B cell (primary cell): Measurements from ENCODE around the gene SLC19A3. TPM values are rescaled to one million over a fixed set of nuclear protein-coding genes. Genes with fewer than 3 reads are reported as not detected.

ENCODE experiments used
- ATAC-seq: fragments of 200-7000 bp; cut with Tn5 transposase; one replicate; pipeline ENCODE4 v1.10.0; 2021; ENCODE audit warnings: low read depth, mild to moderate bottlenecking, moderate number of reproducible peaks, moderate library complexity
- CTCF ChIA-PET: fragments of 350-600 bp; sonication (Branson Sonifier 250); formaldehyde crosslinking; loops from one replicate; lab custom pipeline; 2021; ENCODE audit warnings: antibody characterized with exemption, inconsistent platforms; lab: Charles Lee
- POLR2A ChIA-PET: fragments of 350-600 bp; sonication (Branson Sonifier 250); formaldehyde crosslinking; loops from one replicate; lab custom pipeline; 2021; ENCODE audit warnings: antibody characterized with exemption; lab: Charles Lee
- DNase-seq: peaks from one replicate; pipeline ENCODE4 v3.0.0; 2013
- H2AFZ ChIP-seq: 2 replicates; pipeline ENCODE4 v1.6.1; 2012; ENCODE audit warnings: mild to moderate bottlenecking, low read depth, low read length; ENCODE audit not compliant: insufficient read depth, poor library complexity, severe bottlenecking
- H3K27ac ChIP-seq, 2 donors: 1 replicate in 1 of 2; 2 replicates in 1 of 2; pipeline ENCODE4 v1.5.1; 2012 to 2013; ENCODE audit warnings: low read length in 2 of 2, mild to moderate bottlenecking in 2 of 2, moderate library complexity in 1 of 2
- H3K27me3 ChIP-seq, 4 experiments: fragments of 200-600 bp in 1 of 4; sonication (generic) in 1 of 4; replicated peaks in 1 of 4; 1 replicate in 2 of 4; 2 replicates in 2 of 4; pipeline versions ENCODE4 v1.6.1 to v1.7.0; 2013 to 2016; ENCODE audit warnings: low read length in 3 of 4, mild to moderate bottlenecking in 2 of 4, mixed read lengths in 1 of 4, moderate library complexity in 1 of 4; ENCODE audit not compliant: insufficient read depth in 4 of 4, control insufficient read depth in 3 of 4; ENCODE audit errors: control extremely low read depth in 1 of 4
- H3K36me3 ChIP-seq, 2 experiments: replicated peaks in 1 of 2; 1 replicate in 1 of 2; 2 replicates in 1 of 2; pipeline versions ENCODE4 v1.6.1 to v1.7.1; 2013; ENCODE audit warnings: low read length in 1 of 2; ENCODE audit not compliant: insufficient read depth in 2 of 2, control insufficient read depth in 1 of 2; ENCODE audit errors: control extremely low read depth in 1 of 2, extremely low read depth in 1 of 2
- H3K4me1 ChIP-seq, 2 donors: fragments of 200-600 bp in 1 of 2; sonication (generic) in 1 of 2; 1 replicate in 1 of 2; 2 replicates in 1 of 2; pipeline versions ENCODE4 v1.5.1 to v1.6.1; 2013 to 2017; ENCODE audit warnings: low read length in 2 of 2; ENCODE audit not compliant: control insufficient read depth in 2 of 2, insufficient read depth in 2 of 2
- H3K4me2 ChIP-seq: replicated peaks from 2 replicates; pipeline ENCODE3; 2012; ENCODE audit warnings: mild to moderate bottlenecking, low read depth, low read length; ENCODE audit not compliant: poor library complexity, severe bottlenecking
- H3K4me3 ChIP-seq, 5 experiments: fragments of 200-600 bp in 1 of 5; sonication (generic) in 1 of 5; 1 replicate in 3 of 5; 2 replicates in 2 of 5; pipeline versions ENCODE4 v1.5.1 to v1.7.0; 2011 to 2016; ENCODE audit warnings: low read length in 4 of 5, mild to moderate bottlenecking in 4 of 5, low read depth in 2 of 5, control low read depth in 1 of 5, moderate library complexity in 1 of 5; ENCODE audit not compliant: insufficient read depth in 1 of 5; ENCODE audit errors: control extremely low read depth in 1 of 5, extremely low read depth in 1 of 5
- H3K79me2 ChIP-seq: fragments of 200-600 bp; sonication (generic); one replicate; pipeline ENCODE4 v1.6.0; 2016; ENCODE audit warnings: low read length; ENCODE audit not compliant: control insufficient read depth, insufficient read depth
- H3K9ac ChIP-seq: fragments of 200-600 bp; sonication (generic); 2 replicates; pipeline ENCODE4 v1.6.1; 2017; ENCODE audit warnings: mild to moderate bottlenecking, low read length, moderate library complexity
- H3K9me3 ChIP-seq, 3 donors: one replicate each; pipeline versions ENCODE4 v1.6.1 to v1.7.1; 2013; ENCODE audit warnings: low read length in 2 of 3; ENCODE audit not compliant: control insufficient read depth in 2 of 3, insufficient read depth in 1 of 3; ENCODE audit errors: control extremely low read depth in 1 of 3
- H4K20me1 ChIP-seq: 2 replicates; pipeline ENCODE4 v1.6.0; 2012; ENCODE audit warnings: mild to moderate bottlenecking, low read length; ENCODE audit not compliant: insufficient read depth, control insufficient read depth, poor library complexity, severe bottlenecking
- H3K27ac Mint-ChIP-seq: one replicate; pipeline ENCODE4 v1.8.0; 2021; ENCODE audit warnings: mixed read lengths
- H3K27me3 Mint-ChIP-seq: one replicate; pipeline ENCODE4 v1.8.0; 2021; ENCODE audit warnings: mixed read lengths
- H3K4me1 Mint-ChIP-seq: one replicate; pipeline ENCODE4 v1.8.0; 2021; ENCODE audit warnings: mixed read lengths
- H3K4me3 Mint-ChIP-seq: one replicate; pipeline ENCODE4 v1.8.0; 2021; ENCODE audit warnings: mixed read lengths
- H3K9me3 Mint-ChIP-seq: one replicate; pipeline ENCODE4 v1.8.0; 2022; ENCODE audit warnings: mixed read lengths; ENCODE audit not compliant: insufficient read depth
- CTCF ChIP-seq: fragments of 200-600 bp; IDR thresholded peaks from one replicate; pipeline ENCODE4 v1.8.0; 2022; ENCODE audit warnings: antibody characterized with exemption, mild to moderate bottlenecking
- EZH2 ChIP-seq: IDR thresholded peaks from 2 replicates; pipeline ENCODE4 v1.6.1; 2012; ENCODE audit warnings: borderline replicate concordance, low read depth, mild to moderate bottlenecking, moderate library complexity, low read length; ENCODE audit not compliant: insufficient read depth, poor library complexity, severe bottlenecking
- WGBS: methylation state at CpG from one replicate; pipeline ENCODE4 v1.1.5; 2013; ENCODE audit warnings: missing lambda C conversion rate; ENCODE audit not compliant: insufficient coverage; 5-methylcytosine and 5-hydroxymethylcytosine counted together
- intact Hi-C: fragments of 100-400 bp; cut with micrococcal nuclease; formaldehyde crosslinking; loops from one replicate; pipeline ENCODE4 v1.10.0; 2022
- polyA plus RNA-seq: library from polyadenylated mRNA; depleted of rRNA; stranded (reverse); fragments of >200 nt; gene quantifications from 2 replicates; pipeline ENCODE4 v1.2.3, GENCODE V29; 2012
- small RNA-seq: library from RNA; depleted of rRNA; stranded (forward); fragments of <200 nt; gene quantifications from one replicate; pipeline ENCODE3, GENCODE V24; 2012; ENCODE audit warnings: low replicate concordance, low read depth; ENCODE audit not compliant: insufficient read length
- total RNA-seq, 2 donors: library from RNA; stranded (reverse); fragments of 120-200 nt in 1 of 2; gene quantifications; 1 replicate in 1 of 2; 2 replicates in 1 of 2; pipeline versions ENCODE4 v1.2.3 to v1.2.4, GENCODE V29; 2013 to 2022

The SLC19A3 gene
- total and polyA plus RNA-seq, 2 donors (not counting 1 experiment from before 2014, with no cell fraction given): not detected

- H3K9me3 ChIP-seq: no peaks in the 10 kb centered on the region
- Mint-ChIP-seq H3K27me3 (peaks cover 6% of the 10 kb centered on the region), H3K4me3 (no peak overlapping the region), H3K27ac (no peak overlapping the region), H3K9me3 (no peaks in the 10 kb centered on the region), H3K4me1 (no peaks in the 10 kb centered on the region)
- H3K79me2 ChIP-seq: no peaks in the 10 kb centered on the region
- H2AFZ ChIP-seq: no peak overlapping the region
- TF ChIP-seq EZH2 (no peak), CTCF (no peak)
- 68% methylated on average over 2 of the region's 2 CpGs for WGBS
- H3K36me3 ChIP-seq: no peaks in the 10 kb centered on the region
- no peaks in the 10 kb centered on the region for H3K4me1 ChIP-seq
- DNase-seq (no peak), ATAC-seq (no peak)
- no peak overlapping the region for H3K4me2 ChIP-seq
- CTCF ChIA-PET: no interaction called here
- no peaks in the 10 kb centered on the region for H3K27me3 ChIP-seq
- no peaks in the 10 kb centered on the region for H4K20me1 ChIP-seq
- intact Hi-C loops: no loop called here
- H3K4me3 ChIP-seq: no peak overlapping the region
- H3K27ac ChIP-seq: no peak overlapping the region
- POLR2A ChIA-PET: no interaction called here
- no peak overlapping the region for H3K9ac ChIP-seq
Measured at GRCh38 chr2:227642656-227643055, 75.2 kb downstream of the SLC19A3 start.

- H3K4me1 ChIP-seq: no peaks in the 10 kb centered on the region
- no peaks in the 10 kb centered on the region for H3K36me3 ChIP-seq
- H3K4me3 ChIP-seq: no peak overlapping the region
- no peak overlapping the region for H3K27ac Mint-ChIP-seq
- no peak overlapping the region for H2AFZ ChIP-seq
- no peak overlapping the region for H3K4me2 ChIP-seq
- ChIA-PET CTCF (interaction anchor here (1.5 kb wide), 1 partner anchor 24 kb away, joined by 5 read pairs; no protein-coding TSS in a partner anchor), POLR2A (interaction anchor here (0.6 kb wide), 1 partner anchor 43 kb away, joined by 4 read pairs; no protein-coding TSS in a partner anchor)
- H3K9ac ChIP-seq: no peak overlapping the region
- no peaks in the 10 kb centered on the region for H4K20me1 ChIP-seq
- peaks cover 0 to 6% (median 0%) of the 10 kb centered on the region in 4 experiments for H3K27me3 ChIP-seq
- H3K79me2 ChIP-seq: no peaks in the 10 kb centered on the region
- TF ChIP-seq EZH2: no peak
- no peak for TF ChIP-seq CTCF
- ATAC-seq (no peak), DNase-seq (no peak)
- no peaks in the 10 kb centered on the region for H3K4me1 Mint-ChIP-seq
- 60% methylated on average over 1 of the region's 3 CpGs for WGBS
- intact Hi-C loops: no loop called here
- H3K9me3 ChIP-seq: no peaks in the 10 kb centered on the region
- peaks cover 22% of the 10 kb centered on the region for H3K27me3 Mint-ChIP-seq
- H3K27ac ChIP-seq: no peak overlapping the region
- H3K4me3 Mint-ChIP-seq: no peak overlapping the region
- no peaks in the 10 kb centered on the region for H3K9me3 Mint-ChIP-seq
Measured at GRCh38 chr2:227634201-227634600, 83.6 kb downstream of the SLC19A3 start.

Small RNA genes within 50 kb of the gene (small RNA-seq; reads per million reads assigned to genes)
- gene RNA5SP121: not detected

Other genes starting within 250 kb of the SLC19A3 start
- gene AGFG1, start 245.9 kb downstream of the SLC19A3 start, total RNA-seq: 83.3 and 95.0 TPM in 2 replicates
- 21.3 and 28.7 TPM in 2 replicates for gene AGFG1, start 245.9 kb downstream of the SLC19A3 start, polyA plus RNA-seq
- gene SCYGR2, start 119.1 kb downstream of the SLC19A3 start, total RNA-seq: not detected in 2 replicates
- gene SCYGR2, start 119.1 kb downstream of the SLC19A3 start, polyA plus RNA-seq: not detected in 2 replicates
- not detected in 2 replicates for gene SCYGR3, start 103.2 kb downstream of the SLC19A3 start, total RNA-seq
- not detected in 2 replicates for gene SCYGR3, start 103.2 kb downstream of the SLC19A3 start, polyA plus RNA-seq
- not detected in 2 replicates for gene SCYGR4, start 100.5 kb downstream of the SLC19A3 start, total RNA-seq
- gene SCYGR4, start 100.5 kb downstream of the SLC19A3 start, polyA plus RNA-seq: not detected in 2 replicates
- not detected in 2 replicates for gene SCYGR5, start 51.2 kb downstream of the SLC19A3 start, total RNA-seq
- gene SCYGR5, start 51.2 kb downstream of the SLC19A3 start, polyA plus RNA-seq: not detected in 2 replicates
- gene SCYGR6, start 6.7 kb upstream of the SLC19A3 start, total RNA-seq: not detected in 2 replicates
- gene SCYGR6, start 6.7 kb upstream of the SLC19A3 start, polyA plus RNA-seq: not detected in 2 replicates
- gene SCYGR7, start 10.3 kb upstream of the SLC19A3 start, total RNA-seq: not detected in 2 replicates
- gene SCYGR7, start 10.3 kb upstream of the SLC19A3 start, polyA plus RNA-seq: not detected in 2 replicates
- not detected in 2 replicates for gene SCYGR8, start 27.9 kb upstream of the SLC19A3 start, total RNA-seq
- not detected in 2 replicates for gene SCYGR8, start 27.9 kb upstream of the SLC19A3 start, polyA plus RNA-seq
- not detected in 2 replicates for gene CCL20, start 95.8 kb upstream of the SLC19A3 start, total RNA-seq
- gene CCL20, start 95.8 kb upstream of the SLC19A3 start, polyA plus RNA-seq: 0.26 and 0.31 TPM in 2 replicates
- gene DAW1, start 153.6 kb upstream of the SLC19A3 start, total RNA-seq: not detected in 2 replicates
- not detected in 2 replicates for gene DAW1, start 153.6 kb upstream of the SLC19A3 start, polyA plus RNA-seq